IMR-90 (cell line): Measurements from ENCODE around the gene CYP27B1. TPM values are rescaled to one million over a fixed set of nuclear protein-coding genes. Genes with fewer than 3 reads are reported as not detected.
"Not testable (repeated sequence)": the region's sequence is repeated elsewhere in the genome, so short reads cannot be mapped to it uniquely, and the experiment has no call there.

Experiments used
- ATAC-seq: fragments of 200-7000 bp; cut with Tn5 transposase; 2 replicates; pipeline ENCODE4 v1.9.1; 2020; ENCODE audit warnings: low read depth, mild to moderate bottlenecking, moderate library complexity
- BruUV-seq: library from RNA; stranded (reverse); fragments of 400-500 nt; replicated peaks from 2 replicates; lab custom pipeline; 2021; lab: Mats Ljungman, UMichigan
- CTCF ChIA-PET: fragments of 300-600 bp; formaldehyde crosslinking; extraction: SDS; loops from one replicate; lab custom pipeline; 2021; ENCODE audit warnings: antibody characterized with exemption; lab: Yijun Ruan, JAX
- POLR2A ChIA-PET: fragments of 300-600 bp; sonication (Branson Sonifier 250); formaldehyde crosslinking; loops from one replicate; lab custom pipeline; 2022; ENCODE audit warnings: antibody characterized with exemption; ENCODE audit not compliant: unreplicated experiment; lab: Charles Lee
- DNase-seq: peaks from one replicate; pipeline ENCODE4 v3.0.0; 2013
- H2AFZ ChIP-seq: replicated peaks from 2 replicates; pipeline ENCODE3; 2013; ENCODE audit warnings: low read length, mild to moderate bottlenecking; ENCODE audit not compliant: poor library complexity
- H2AK5ac ChIP-seq: 2 replicates; pipeline ENCODE4 v1.6.1; 2013; ENCODE audit warnings: low read depth, low read length, inconsistent platforms
- H2AK9ac ChIP-seq: replicated peaks from 2 replicates; pipeline ENCODE3; 2013; ENCODE audit warnings: mild to moderate bottlenecking, low read depth, low read length, moderate library complexity; ENCODE audit not compliant: poor library complexity
- H2BK120ac ChIP-seq: 2 replicates; pipeline ENCODE4 v1.6.1; 2013; ENCODE audit warnings: low read depth, low read length, inconsistent platforms
- H2BK15ac ChIP-seq: 3 replicates; pipeline ENCODE4 v1.6.1; 2013; ENCODE audit warnings: low read depth, low read length, inconsistent platforms
- H2BK20ac ChIP-seq: 2 replicates; pipeline ENCODE4 v1.6.1; 2013; ENCODE audit warnings: low read depth, mild to moderate bottlenecking, inconsistent platforms, low read length, moderate library complexity
- H2BK5ac ChIP-seq: 2 replicates; pipeline ENCODE4 v1.6.1; 2013; ENCODE audit warnings: mild to moderate bottlenecking, low read depth, low read length, inconsistent platforms; ENCODE audit not compliant: poor library complexity, severe bottlenecking
- H3K14ac ChIP-seq: replicated peaks from 2 replicates; pipeline ENCODE4 v1.6.1; 2013; ENCODE audit warnings: low read depth, low read length, inconsistent platforms
- H3K18ac ChIP-seq: 2 replicates; pipeline ENCODE4 v1.6.1; 2013; ENCODE audit warnings: low read depth, low read length, control low read depth
- H3K23ac ChIP-seq: 2 replicates; pipeline ENCODE4 v1.6.1; 2013; ENCODE audit warnings: low read depth, low read length, inconsistent platforms
- H3K27ac ChIP-seq: 2 replicates; pipeline ENCODE4 v1.5.1; 2013; ENCODE audit warnings: mild to moderate bottlenecking, control low read depth, low read length; ENCODE audit not compliant: insufficient read depth
- H3K27me3 ChIP-seq: 2 replicates; pipeline ENCODE4 v1.6.1; 2013; ENCODE audit warnings: low read length; ENCODE audit not compliant: control insufficient read depth, insufficient read depth
- H3K36me3 ChIP-seq: 2 replicates; pipeline ENCODE4 v1.6.1; 2013; ENCODE audit warnings: low read length, mixed read lengths; ENCODE audit not compliant: control insufficient read depth, insufficient read depth
- H3K4ac ChIP-seq: 2 replicates; pipeline ENCODE4 v1.6.1; 2013; ENCODE audit warnings: low read depth, low read length, inconsistent platforms
- H3K4me1 ChIP-seq: 2 replicates; pipeline ENCODE4 v1.6.1; 2013; ENCODE audit warnings: low read length, mixed read lengths; ENCODE audit not compliant: control insufficient read depth, insufficient read depth
- H3K4me2 ChIP-seq: 2 replicates; pipeline ENCODE4 v1.6.1; 2013; ENCODE audit warnings: low read depth, mild to moderate bottlenecking, control low read depth, low read length, moderate library complexity
- H3K4me3 ChIP-seq: 2 replicates; pipeline ENCODE4 v1.5.1; 2013; ENCODE audit warnings: low read depth, mild to moderate bottlenecking, control low read depth, low read length, moderate library complexity; ENCODE audit not compliant: insufficient read depth
- H3K56ac ChIP-seq: 2 replicates; pipeline ENCODE4 v1.6.1; 2013; ENCODE audit warnings: low read length, inconsistent platforms; ENCODE audit not compliant: insufficient read depth; ENCODE audit errors: extremely low read depth
- H3K79me1 ChIP-seq, 2 experiments: 2 replicates each; pipeline ENCODE4 v1.6.1; 2013; ENCODE audit warnings: low read length in 2 of 2, inconsistent platforms in 1 of 2, low read depth in 1 of 2
- H3K9ac ChIP-seq: 2 replicates; pipeline ENCODE4 v1.6.1; 2013; ENCODE audit warnings: low read depth, low read length, control low read depth
- H3K9me1 ChIP-seq: 2 replicates; pipeline ENCODE4 v1.6.1; 2013; ENCODE audit warnings: low read length, inconsistent platforms; ENCODE audit not compliant: insufficient read depth
- H3K9me3 ChIP-seq: 2 replicates; pipeline ENCODE4 v1.6.1; 2013; ENCODE audit warnings: low read length; ENCODE audit not compliant: control insufficient read depth, insufficient read depth
- H4K20me1 ChIP-seq: 2 replicates; pipeline ENCODE4 v1.6.1; 2013; ENCODE audit warnings: low read length, inconsistent platforms; ENCODE audit not compliant: insufficient read depth
- H4K5ac ChIP-seq: 2 replicates; pipeline ENCODE4 v1.6.1; 2013; ENCODE audit warnings: mild to moderate bottlenecking, low read depth, low read length, control low read depth
- H4K8ac ChIP-seq, 2 experiments: 2 replicates each; pipeline ENCODE4 v1.6.1; 2013; ENCODE audit warnings: low read depth in 2 of 2, low read length in 2 of 2, control low read depth in 1 of 2, inconsistent platforms in 1 of 2
- H4K91ac ChIP-seq: 2 replicates; pipeline ENCODE4 v1.6.1; 2013; ENCODE audit warnings: low read depth, low read length, inconsistent platforms; ENCODE audit not compliant: insufficient read depth
- WGBS, 2 experiments: methylation state at CpG; one replicate each; pipeline versions ENCODE4 v1.1.5 to v1.1.7; 2013; ENCODE audit warnings: missing lambda C conversion rate in 2 of 2; ENCODE audit not compliant: insufficient read length in 1 of 2; ENCODE audit errors: extremely low coverage in 2 of 2; 5-methylcytosine and 5-hydroxymethylcytosine counted together
- dilution Hi-C: fragments of 300-500 bp; cut with HindIII; formaldehyde crosslinking; loops from one replicate; pipeline ENCODE4 v1.14.3; 2018; ENCODE audit warnings: low sequenced_read_pairs; ENCODE audit not compliant: unreplicated experiment
- in situ Hi-C: fragments of 300-500 bp; cut with MboI; formaldehyde crosslinking; loops from 3 replicates; pipeline ENCODE4 v1.14.3; 2019; ENCODE audit warnings: low sequenced_read_pairs, inconsistent platforms, mixed read lengths
- intact Hi-C: fragments of 100-400 bp; cut with micrococcal nuclease; formaldehyde crosslinking; loops from 2 replicates; pipeline ENCODE4 v1.10.0; 2022
- polyA plus RNA-seq, 3 experiments: library from polyadenylated mRNA; depleted of rRNA; stranded (reverse); fragments of >200 nt; gene quantifications; 2 replicates each; pipeline ENCODE4 v1.2.3, GENCODE V29; 2012; ENCODE audit warnings: low replicate concordance in 1 of 3
- total RNA-seq: library from RNA; depleted of rRNA; stranded (reverse); fragments of >200 nt; gene quantifications from 2 replicates; pipeline ENCODE4 v1.2.3, GENCODE V29; 2012

CYP27B1 gene
- total and polyA plus RNA-seq, 2 of the 4 experiments (the other 2 are of a cell fraction) = 0.36 to 1.3 TPM

DNA sequence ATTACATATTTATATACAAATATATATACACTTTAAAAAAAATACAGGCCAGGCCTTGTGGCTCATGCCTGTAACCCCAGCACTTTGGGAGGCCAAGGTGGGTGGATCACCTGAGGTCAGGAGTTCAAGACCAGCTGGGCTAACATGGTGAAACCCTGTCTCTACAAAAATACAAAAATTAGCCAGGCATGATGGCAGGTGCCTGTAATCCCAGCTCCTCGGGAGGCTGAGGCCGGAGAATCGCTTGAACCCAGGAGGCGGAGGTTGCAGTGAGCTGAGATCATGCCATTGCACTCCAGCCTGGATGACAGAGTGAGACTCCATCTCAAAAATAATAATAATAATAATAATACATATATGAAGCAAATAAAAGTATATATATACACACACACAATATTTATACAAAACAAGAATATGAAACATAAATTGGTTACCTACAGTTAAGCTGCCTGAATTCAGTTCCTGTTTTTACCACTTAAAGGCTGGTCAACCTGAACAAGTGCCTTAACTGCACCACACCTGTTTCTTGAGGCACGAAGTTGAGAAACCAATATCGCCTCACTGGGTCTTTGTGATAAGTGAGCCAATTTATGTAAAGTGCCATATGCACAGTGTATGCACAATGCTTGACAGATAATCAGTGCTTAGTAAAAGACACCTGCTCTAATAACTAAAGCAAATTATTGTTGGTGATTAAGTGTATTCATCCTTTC is 51.7 kb downstream of the CYP27B1 start:
- dilution Hi-C loops, H3K18ac ChIP-seq, H2BK5ac ChIP-seq, DNase-seq, H3K4me1 ChIP-seq, H3K79me1 ChIP-seq, H3K27ac ChIP-seq, H3K9me1 ChIP-seq, H3K4me3 ChIP-seq, H4K91ac ChIP-seq, H3K9me3 ChIP-seq, H2AK9ac ChIP-seq, H2BK120ac ChIP-seq, H2AFZ ChIP-seq, H4K20me1 ChIP-seq, H4K8ac ChIP-seq, H2AK5ac ChIP-seq, H3K4me2 ChIP-seq, in situ Hi-C loops, H4K5ac ChIP-seq, H3K14ac ChIP-seq, H3K56ac ChIP-seq, H2BK15ac ChIP-seq, H3K9ac ChIP-seq, CTCF ChIA-PET, BruUV-seq, H3K27me3 ChIP-seq, H3K4ac ChIP-seq, H3K23ac ChIP-seq, H2BK20ac ChIP-seq, intact Hi-C loops, POLR2A ChIA-PET, ATAC-seq: not testable (repeated sequence)
- WGBS, 2 experiments = no CpG with 5 or more reads among the region's 6 CpGs
- peaks cover 45% of the 10 kb centered on the region for H3K36me3 ChIP-seq
